NCI-H187 treated with DMSO at 0.1 percent for 48 hours (cell line): ENCODE measurements around the gene CDKN3.
"Not testable (repeated sequence)": the region's sequence is repeated elsewhere in the genome, so short reads cannot be mapped to it uniquely, and the experiment has no call there.

Experiments used
- DNase-seq: peaks from one replicate; lab custom pipeline; 2025; lab: John Stamatoyannopoulos, UW

The CDKN3 gene

GRCh38 chr14:54370323-54371198 is 26.2 kb upstream of the CDKN3 start:
- DNase-seq = no peak

GRCh38 chr14:54374117-54374884 is 22.5 kb upstream of the CDKN3 start:
- no peak for DNase-seq

GRCh38 chr14:54377501-54377900 is 19.3 kb upstream of the CDKN3 start:
- no peak for DNase-seq

GRCh38 chr14:54378893-54379292 is 17.9 kb upstream of the CDKN3 start:
- not testable (repeated sequence) for DNase-seq

GRCh38 chr14:54380558-54380957 is 16.2 kb upstream of the CDKN3 start:
- not testable (repeated sequence) for DNase-seq

- no peak for DNase-seq
These were observed 15.0 kb upstream of the CDKN3 start for GRCh38 chr14:54381821-54382220.

GRCh38 chr14:54383835-54384234 is 13.0 kb upstream of the CDKN3 start:
- no peak for DNase-seq

- no peak for DNase-seq
These were observed 11.3 kb upstream of the CDKN3 start for GRCh38 chr14:54385556-54385955.

GRCh38 chr14:54387328-54387727 is 9.5 kb upstream of the CDKN3 start:
- DNase-seq = no peak

- DNase-seq = no peak
These were observed 4.5 kb upstream of the CDKN3 start for GRCh38 chr14:54392131-54392859.

- DNase-seq = not testable (repeated sequence)
These were observed 3.6 kb upstream of the CDKN3 start for GRCh38 chr14:54392986-54393884.

- DNase-seq = no peak
These were observed 2.2 kb upstream of the CDKN3 start for GRCh38 chr14:54394596-54394995.

GRCh38 chr14:54395284-54395683 is 1.5 kb upstream of the CDKN3 start:
- DNase-seq = no peak

- no peak for DNase-seq
These were observed 1.1 kb upstream of the CDKN3 start for GRCh38 chr14:54395716-54396115.

GRCh38 chr14:54396183-54396492 is 669 bp upstream of the CDKN3 start:
- DNase-seq = no peak

- DNase-seq = no peak
These were observed 2.8 kb downstream of the CDKN3 start for GRCh38 chr14:54399560-54399959.

- not testable (repeated sequence) for DNase-seq
These were observed 6.7 kb downstream of the CDKN3 start for GRCh38 chr14:54403401-54404005.

- DNase-seq = no peak
These were observed 13.4 kb downstream of the CDKN3 start for GRCh38 chr14:54410215-54410614.

- no peak for DNase-seq
These were observed 14.6 kb downstream of the CDKN3 start for GRCh38 chr14:54411371-54411770.

- DNase-seq = no peak
These were observed 23.8 kb downstream of the CDKN3 start for GRCh38 chr14:54420478-54421142.

GRCh38 chr14:54423991-54424390 is 27.2 kb downstream of the CDKN3 start:
- DNase-seq = no peak
